Measurements from ENCODE around the gene PTPRM.

PTPRM gene

GRCh38 chr18:7808992-7809391 lies 241.9 kb downstream of the PTPRM start:
- Histone ChIP-seq H3K79me2 (ENCODE audit: insufficient read depth, low read length) (no peaks in the 10 kb centered on the region), H3K9me2 (replicated peaks; ENCODE audit: insufficient read depth, low read length) (no peaks in the 10 kb centered on the region), H3F3A (ENCODE audit: insufficient read depth) (no peaks in the 10 kb centered on the region), H2AFZ (ENCODE audit: low read depth, low read length, severe bottlenecking) (no peak overlapping the region), H3K27me3 (ENCODE audit: low read length) (no peaks in the 10 kb centered on the region), H3K4me2 (ENCODE audit: low read depth, low read length, poor library complexity, severe bottlenecking) (no peak overlapping the region), H3K9me3 (ENCODE audit: insufficient read depth, low read length) (no peaks in the 10 kb centered on the region), H3K9ac (ENCODE audit: low read length) (no peak overlapping the region), H3K27ac (ENCODE audit: low read depth, low read length) (no peak overlapping the region), H4K20me1 (ENCODE audit: low read depth, low read length) (no peaks in the 10 kb centered on the region), H3K4me3 (ENCODE audit: insufficient read depth, low read length, poor library complexity, severe bottlenecking) (no peak overlapping the region), H3K36me3 (ENCODE audit: low read length) (no peaks in the 10 kb centered on the region)
- TF ChIP-seq CTCF (IDR thresholded peaks at IDR 0.05; ENCODE audit: insufficient read depth, low read length, poor library complexity, severe bottlenecking) (no peak), EZH2phosphoT487 (conservative IDR thresholded peaks at IDR 0.05; ENCODE audit: low read length) (no peak)

- H3K9me3 ChIP-seq (ENCODE audit: insufficient read depth, low read length) = no peaks in the 10 kb centered on the region
- H3K4me2 ChIP-seq (ENCODE audit: low read depth, low read length, poor library complexity, severe bottlenecking) = no peak overlapping the region
- no peaks in the 10 kb centered on the region for H3K79me2 ChIP-seq (ENCODE audit: insufficient read depth, low read length)
- H3F3A ChIP-seq (ENCODE audit: insufficient read depth) = no peaks in the 10 kb centered on the region
- H3K27ac ChIP-seq (ENCODE audit: low read depth, low read length) = no peak overlapping the region
- no peaks in the 10 kb centered on the region for H4K20me1 ChIP-seq (ENCODE audit: low read depth, low read length)
- no peak overlapping the region for H3K4me3 ChIP-seq (ENCODE audit: insufficient read depth, low read length, poor library complexity, severe bottlenecking)
- H3K9me2 ChIP-seq (replicated peaks; ENCODE audit: insufficient read depth, low read length) = no peaks in the 10 kb centered on the region
- H3K9ac ChIP-seq (ENCODE audit: low read length) = no peak overlapping the region
- H3K36me3 ChIP-seq (ENCODE audit: low read length) = no peaks in the 10 kb centered on the region
- TF ChIP-seq EZH2phosphoT487 (conservative IDR thresholded peaks at IDR 0.05; ENCODE audit: low read length) = no peak
- no peak for TF ChIP-seq CTCF (IDR thresholded peaks at IDR 0.05; ENCODE audit: insufficient read depth, low read length, poor library complexity, severe bottlenecking)
- no peaks in the 10 kb centered on the region for H3K27me3 ChIP-seq (ENCODE audit: low read length)
- no peak overlapping the region for H2AFZ ChIP-seq (ENCODE audit: low read depth, low read length, severe bottlenecking)
Observed at GRCh38 chr18:7809455-7809854, 242.3 kb downstream of the PTPRM start.

DNA sequence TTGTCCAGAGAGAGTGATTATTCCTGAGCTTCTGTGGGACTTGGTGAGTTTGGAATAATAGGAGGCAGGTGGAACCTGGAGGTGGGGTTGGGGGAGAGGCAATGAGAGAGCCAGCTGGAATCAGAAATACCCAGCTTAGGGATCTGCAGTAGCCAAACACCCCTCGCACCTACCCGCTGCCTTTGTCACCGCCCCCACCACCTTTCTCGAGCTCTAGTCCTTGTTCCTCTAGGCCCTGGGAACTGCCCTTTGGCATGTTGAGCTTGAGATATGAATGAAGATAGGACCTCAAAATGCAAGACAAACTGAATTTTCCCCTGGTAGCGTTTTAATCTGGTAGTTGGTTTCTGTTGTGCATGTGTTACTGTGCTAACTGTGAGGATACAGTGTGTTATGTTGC lies 242.9 kb downstream of the PTPRM start:
- H3K79me2 ChIP-seq (ENCODE audit: insufficient read depth, low read length) = no peaks in the 10 kb centered on the region
- H3K4me3 ChIP-seq (ENCODE audit: insufficient read depth, low read length, poor library complexity, severe bottlenecking) = no peak overlapping the region
- no peaks in the 10 kb centered on the region for H4K20me1 ChIP-seq (ENCODE audit: low read depth, low read length)
- no peaks in the 10 kb centered on the region for H3K36me3 ChIP-seq (ENCODE audit: low read length)
- no peak overlapping the region for H3K9ac ChIP-seq (ENCODE audit: low read length)
- H2AFZ ChIP-seq (ENCODE audit: low read depth, low read length, severe bottlenecking) = no peak overlapping the region
- H3K27me3 ChIP-seq (ENCODE audit: low read length) = no peaks in the 10 kb centered on the region
- H3K9me2 ChIP-seq (replicated peaks; ENCODE audit: insufficient read depth, low read length) = no peaks in the 10 kb centered on the region
- no peaks in the 10 kb centered on the region for H3F3A ChIP-seq (ENCODE audit: insufficient read depth)
- H3K9me3 ChIP-seq (ENCODE audit: insufficient read depth, low read length) = no peaks in the 10 kb centered on the region
- TF ChIP-seq CTCF (IDR thresholded peaks at IDR 0.05; ENCODE audit: insufficient read depth, low read length, poor library complexity, severe bottlenecking) (no peak), EZH2phosphoT487 (conservative IDR thresholded peaks at IDR 0.05; ENCODE audit: low read length) (no peak)
- H3K27ac ChIP-seq (ENCODE audit: low read depth, low read length) = no peak overlapping the region
- no peak overlapping the region for H3K4me2 ChIP-seq (ENCODE audit: low read depth, low read length, poor library complexity, severe bottlenecking)

Data from SU-DHL-6 (cell line).